OCI-LY7 (cell line): Measurements from ENCODE around the gene CCDC142. TPM values are rescaled to one million over a fixed set of nuclear protein-coding genes. Genes with fewer than 3 reads are reported as not detected.
A peak's percentile ranks its signal among the peaks of the same experiment; 100 is the strongest.

ENCODE experiments used
- BruUV-seq: library from RNA; stranded (reverse); fragments of 400-500 nt; replicated peaks from 2 replicates; lab custom pipeline; 2021; lab: Mats Ljungman, UMichigan
- CTCF ChIA-PET: fragments of 300-600 bp; sonication (Branson Sonifier 250); formaldehyde crosslinking; loops from one replicate; lab custom pipeline; 2022; ENCODE audit warnings: antibody characterized with exemption; ENCODE audit not compliant: unreplicated experiment; lab: Charles Lee
- POLR2A ChIA-PET: fragments of 300-600 bp; sonication (Branson Sonifier 250); formaldehyde crosslinking; loops from one replicate; lab custom pipeline; 2022; ENCODE audit warnings: antibody characterized with exemption; lab: Charles Lee
- DNase-seq: peaks from one replicate; pipeline ENCODE4 v3.0.0-alpha.2; 2015; ENCODE audit warnings: low spot score
- H2AFZ ChIP-seq: fragments of 200-600 bp; sonication (generic), shearing (Covaris generic); 2 replicates; pipeline ENCODE4 v1.6.1; 2014; ENCODE audit warnings: mild to moderate bottlenecking, antibody characterized with exemption, low read length, moderate library complexity
- H3K27ac ChIP-seq: fragments of 200-600 bp; sonication (generic); 2 replicates; pipeline ENCODE4 v1.5.1; 2014; ENCODE audit warnings: mixed run types, low read depth, mild to moderate bottlenecking, moderate library complexity, low read length, inconsistent platforms; ENCODE audit not compliant: poor library complexity, severe bottlenecking
- H3K36me3 ChIP-seq: fragments of 200-600 bp; sonication (generic); 2 replicates; pipeline ENCODE4 v1.6.1; 2014; ENCODE audit warnings: mild to moderate bottlenecking, antibody characterized with exemption, low read length, moderate library complexity, mixed read lengths; ENCODE audit not compliant: insufficient read depth
- H3K4me1 ChIP-seq: fragments of 200-600 bp; sonication (generic); 2 replicates; pipeline ENCODE4 v1.5.1; 2014; ENCODE audit warnings: mild to moderate bottlenecking, low read length; ENCODE audit not compliant: insufficient read depth, poor library complexity, severe bottlenecking
- H3K4me2 ChIP-seq: fragments of 200-600 bp; sonication (generic); 2 replicates; pipeline ENCODE4 v1.6.1; 2014; ENCODE audit warnings: mild to moderate bottlenecking, low read length
- H3K4me3 ChIP-seq: fragments of 200-600 bp; sonication (generic); 2 replicates; pipeline ENCODE4 v1.5.1; 2014; ENCODE audit warnings: mild to moderate bottlenecking, low read depth, low read length; ENCODE audit not compliant: poor library complexity, severe bottlenecking
- H3K79me2 ChIP-seq: fragments of 200-600 bp; sonication (generic); 2 replicates; pipeline ENCODE4 v1.6.1; 2016; ENCODE audit warnings: low read depth, mild to moderate bottlenecking, low read length, moderate library complexity, mixed read lengths; ENCODE audit not compliant: insufficient read depth
- H3K9me2 ChIP-seq: fragments of 200-600 bp; sonication (generic); 2 replicates; pipeline ENCODE4 v1.6.1; 2016; ENCODE audit warnings: mild to moderate bottlenecking, low read length, mixed read lengths; ENCODE audit not compliant: insufficient read depth
- H3K9me3 ChIP-seq: fragments of 200-600 bp; sonication (generic); 2 replicates; pipeline ENCODE4 v1.6.1; 2014; ENCODE audit warnings: mild to moderate bottlenecking, mixed run types, low read length, mixed read lengths
- H4K20me1 ChIP-seq: fragments of 200-600 bp; sonication (generic); 2 replicates; pipeline ENCODE4 v1.6.1; 2014; ENCODE audit warnings: mild to moderate bottlenecking, antibody characterized with exemption, low read length, moderate library complexity, mixed read lengths; ENCODE audit not compliant: insufficient read depth
- CTCF ChIP-seq: fragments of 200-600 bp; sonication (generic); conservative IDR thresholded peaks from 2 replicates; pipeline ENCODE4 v1.5.1; 2014; ENCODE audit warnings: mild to moderate bottlenecking, antibody characterized with exemption, low read length, moderate library complexity, mixed read lengths
- EZH2phosphoT487 ChIP-seq: fragments of 200-600 bp; sonication (generic); IDR thresholded peaks from 2 replicates; pipeline ENCODE4 v1.6.1; 2018; ENCODE audit warnings: low read depth, borderline replicate concordance, mild to moderate bottlenecking, mixed run types, antibody characterized with exemption, low read length, moderate library complexity, mixed read lengths
- intact Hi-C: fragments of 100-400 bp; cut with micrococcal nuclease; formaldehyde crosslinking; loops from one replicate; pipeline ENCODE4 v1.10.0; 2022; ENCODE audit not compliant: unreplicated experiment
- total RNA-seq, 2 experiments: library from RNA; depleted of rRNA in 1 of 2; stranded (reverse); fragments of >200 nt in 1 of 2; shearing (Covaris generic) in 1 of 2; gene quantifications; 2 replicates each; pipeline ENCODE4 v1.2.3, GENCODE V29; 2014 to 2022

Gene CCDC142
- total RNA-seq, 2 experiments from 2014 or later, result 42.5 to 53.0 TPM

DNA sequence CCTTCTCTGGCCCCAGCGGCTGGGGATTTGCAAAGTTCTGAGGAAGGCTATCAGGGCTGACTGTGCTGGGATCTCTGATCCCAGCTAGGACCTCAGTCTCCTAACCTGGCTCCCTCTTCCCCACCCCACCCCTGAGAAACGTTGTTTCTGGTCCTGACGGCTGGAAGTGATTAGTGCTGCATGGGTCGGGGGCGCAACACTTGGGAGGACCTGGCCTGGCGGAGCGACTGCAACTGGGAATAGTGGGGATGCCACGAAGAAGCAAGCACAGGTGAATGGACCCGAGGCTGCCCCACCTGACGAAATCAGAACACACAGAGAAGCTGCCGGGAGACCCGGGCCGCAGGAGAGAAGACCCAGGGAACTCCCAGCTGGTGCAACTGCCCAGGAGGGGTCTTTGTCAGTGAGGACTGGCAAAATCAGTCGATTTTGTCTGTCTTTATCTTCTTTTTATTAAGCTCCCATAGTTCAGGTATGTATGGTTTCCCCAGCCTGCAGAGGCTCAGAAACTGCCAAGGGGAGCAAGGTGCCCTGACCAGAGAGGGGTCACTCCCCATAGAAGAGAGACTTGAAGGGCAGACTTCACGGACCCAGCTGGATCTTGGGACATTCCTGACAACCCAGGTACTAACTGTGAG, 17.3 kb upstream of the CCDC142 start:
- intact Hi-C loops, result no loop called here
- Histone ChIP-seq H3K36me3 (peaks cover 4% of the 10 kb centered on the region; the same call in 1 of the 2 replicates), H3K79me2 (no peaks in the 10 kb centered on the region), H3K27ac (no peak overlapping the region), H2AFZ (no peak overlapping the region), H3K4me2 (no peak overlapping the region), H4K20me1 (no peaks in the 10 kb centered on the region), H3K9me2 (no peaks in the 10 kb centered on the region), H3K4me3 (no peak overlapping the region), H3K9me3 (no peaks in the 10 kb centered on the region), H3K4me1 (peaks cover 9% of the 10 kb centered on the region)
- no peak for DNase-seq
- TF ChIP-seq CTCF, result no peak
- CTCF ChIA-PET, result no interaction called here
- POLR2A ChIA-PET, result interaction anchor here (1.1 kb wide), 1 partner anchor 74 kb away, joined by 3 read pairs; no protein-coding TSS in a partner anchor
- no TSS peak for BruUV-seq

DNA sequence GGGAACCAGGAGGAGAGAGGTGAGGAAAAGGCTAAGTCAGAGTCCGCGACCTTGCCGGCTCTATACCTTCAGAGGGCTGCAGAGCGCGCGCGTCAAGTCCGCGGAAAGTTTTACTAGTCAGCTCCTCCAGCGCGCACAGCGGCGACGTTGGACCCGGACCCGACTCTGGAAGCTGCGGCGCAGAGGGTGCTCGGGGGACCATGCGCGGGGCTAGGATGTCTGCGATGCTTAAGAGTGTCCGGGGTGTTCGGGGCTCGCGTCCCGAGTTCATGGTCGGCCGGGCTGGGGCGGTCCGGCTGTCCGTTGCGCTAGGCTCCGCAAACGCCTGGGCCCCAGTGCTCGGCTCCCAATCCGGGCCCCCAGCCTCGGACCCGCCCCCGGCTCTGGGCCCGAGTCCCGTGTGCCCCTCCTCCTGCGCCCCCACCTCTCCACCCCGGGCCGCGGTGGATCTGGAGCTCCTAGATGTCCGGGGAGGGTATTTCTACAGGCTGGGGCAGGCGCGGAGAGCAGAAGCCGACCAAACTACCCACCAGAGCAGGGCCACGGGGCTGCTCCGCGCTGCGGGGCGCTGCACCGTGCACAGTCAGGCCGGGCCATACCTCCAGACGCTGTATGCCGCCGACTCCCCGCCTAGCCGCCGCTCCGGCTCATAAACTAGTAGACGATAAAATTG, 16.6 kb upstream of the CCDC142 start, which contains the start of gene LBX2:
Gene LBX2, minus strand, starts transcription at position 337 of the 673 bp plus-strand sequence. Its CDS starts 66 bp downstream, at position 271.
- no peaks in the 10 kb centered on the region for H3K79me2 ChIP-seq
- intact Hi-C loops, result no loop called here
- no peak within 1 kb of the TSS for H3K4me3 ChIP-seq
- ChIA-PET CTCF (no interaction called here), POLR2A (no interaction called here)
- DNase-seq, result no peak
- peak within 1 kb of the TSS; percentile 16; the same call in 1 of the 2 replicates for H3K4me2 ChIP-seq
- 0 out of 2 replicates have a peak, but pooled peaks cover under 1% of the 10 kb centered on the region for H3K36me3 ChIP-seq
- H2AFZ ChIP-seq, result no peak within 1 kb of the TSS
- H3K4me1 ChIP-seq, result peaks cover 9% of the 10 kb centered on the region
- TF ChIP-seq CTCF (no peak), EZH2phosphoT487 (no peak)
- BruUV-seq, result no TSS peak
- no peaks in the 10 kb centered on the region for H4K20me1 ChIP-seq
- no peak within 1 kb of the TSS for H3K27ac ChIP-seq
- H3K9me3 ChIP-seq, result no peaks in the 10 kb centered on the region
- no peaks in the 10 kb centered on the region for H3K9me2 ChIP-seq
